HTR-8/SVneo (cell line): ENCODE results near the gene TSHZ2.
"Not testable (repeated sequence)": the region's sequence is repeated elsewhere in the genome, so short reads cannot be mapped to it uniquely, and the experiment has no call there.

Experiments used
- DNase-seq: peaks from one replicate; pipeline ENCODE4 v3.0.0; 2011; ENCODE audit warnings: low spot score, mixed read lengths; ENCODE audit not compliant: insufficient read length
- FAIRE-seq: peaks from 2 replicates; lab custom pipeline; 2011; peaks lifted over from hg19 to GRCh38; lab: Jason Lieb, UNC

The TSHZ2 gene

GRCh38 chr20:53345536-53346334, 373.6 kb downstream of the TSHZ2 start:
- FAIRE-seq: no peak
- DNase-seq: no peak

- FAIRE-seq (peak; percentile 91), DNase-seq (peak; percentile 39)
Observed at GRCh38 chr20:53346335-53346648, 374.1 kb downstream of the TSHZ2 start.

- DNase-seq (no peak), FAIRE-seq (no peak)
Observed at GRCh38 chr20:53349730-53350129, 377.6 kb downstream of the TSHZ2 start.

GRCh38 chr20:53352727-53353440, 380.7 kb downstream of the TSHZ2 start:
- DNase-seq (no peak), FAIRE-seq (no peak)

- FAIRE-seq (peak; percentile 9), DNase-seq (no peak)
Observed at GRCh38 chr20:53354314-53354713, 382.2 kb downstream of the TSHZ2 start.

- FAIRE-seq (peak; percentile 84), DNase-seq (no peak)
Observed at GRCh38 chr20:53355790-53356189, 383.6 kb downstream of the TSHZ2 start.

GRCh38 chr20:53359425-53359824, 387.3 kb downstream of the TSHZ2 start:
- FAIRE-seq (no peak), DNase-seq (no peak)

GRCh38 chr20:53360852-53361251, 388.7 kb downstream of the TSHZ2 start:
- DNase-seq (no peak), FAIRE-seq (no peak)

- DNase-seq: no peak
- peak; percentile 80 for FAIRE-seq
Observed at GRCh38 chr20:53362736-53363135, 390.6 kb downstream of the TSHZ2 start.

GRCh38 chr20:53364646-53365045, 392.5 kb downstream of the TSHZ2 start:
- peak; percentile 23 for FAIRE-seq

GRCh38 chr20:53365076-53365475, 392.9 kb downstream of the TSHZ2 start:
- no peak for FAIRE-seq
- DNase-seq: no peak

More at GRCh38 chr20:53364646-53365045, 392.5 kb downstream of the TSHZ2 start:
- DNase-seq: no peak

- no peak for DNase-seq
- FAIRE-seq: peak; percentile 49
Observed at GRCh38 chr20:53365539-53366075, 393.4 kb downstream of the TSHZ2 start.

GRCh38 chr20:53366928-53367327, 394.8 kb downstream of the TSHZ2 start:
- not testable (repeated sequence) for FAIRE-seq, DNase-seq

GRCh38 chr20:53369871-53370270, 397.7 kb downstream of the TSHZ2 start:
- FAIRE-seq (peak; percentile 40), DNase-seq (no peak)

- peak; percentile 68 for FAIRE-seq
Observed at GRCh38 chr20:53370345-53370961, 398.3 kb downstream of the TSHZ2 start.

GRCh38 chr20:53371216-53371615, 399.1 kb downstream of the TSHZ2 start:
- no peak for DNase-seq
- FAIRE-seq: peak; percentile 26

More at GRCh38 chr20:53370345-53370961, 398.3 kb downstream of the TSHZ2 start:
- no peak for DNase-seq

- no peak for DNase-seq
- FAIRE-seq: peak; percentile 67
Observed at GRCh38 chr20:53376021-53376420, 403.9 kb downstream of the TSHZ2 start.

- DNase-seq (no peak), FAIRE-seq (peak; percentile 40)
Observed at GRCh38 chr20:53379014-53379832, 407.1 kb downstream of the TSHZ2 start.

GRCh38 chr20:53379833-53380120, 407.6 kb downstream of the TSHZ2 start:
- FAIRE-seq (peak; percentile 77), DNase-seq (no peak)
